GM21825 (cell line): ENCODE measurements around the gene LRRC34.

Experiments used
- ATAC-seq: cut with Tn5 transposase; IDR thresholded peaks from one replicate; pipeline ENCODE4 v1.9.1; 2021; ENCODE audit warnings: mild to moderate bottlenecking, moderate library complexity; ENCODE audit not compliant: unreplicated experiment

The LRRC34 gene

GRCh38 chr3:169769287-169770181 is 43.2 kb downstream of the LRRC34 start, which contains the start of gene ACTRT3:
TSS of gene ACTRT3 (minus strand) at chr3:169769561. CDS start at chr3:169769520, 41 bp downstream.
- ATAC-seq, result peak; percentile 31

GRCh38 chr3:169764882-169765612 is 47.7 kb downstream of the LRRC34 start, which contains the start of gene TERC:
TSS of gene TERC (minus strand) at chr3:169765060.
- peak; percentile 78 for ATAC-seq

GRCh38 chr3:169764312-169764881 is 48.3 kb downstream of the LRRC34 start:
- peak; percentile 29 for ATAC-seq

GRCh38 chr3:169760479-169760878 is 52.2 kb downstream of the LRRC34 start:
- no peak for ATAC-seq

- peak; percentile 66 for ATAC-seq
These were observed 53.4 kb downstream of the LRRC34 start for GRCh38 chr3:169759256-169759655.

- ATAC-seq, result no peak
These were observed 54.2 kb downstream of the LRRC34 start for GRCh38 chr3:169758359-169758994.

GRCh38 chr3:169755488-169755887 is 57.2 kb downstream of the LRRC34 start:
- ATAC-seq, result no peak

- ATAC-seq, result no peak
These were observed 58.0 kb downstream of the LRRC34 start for GRCh38 chr3:169754711-169755110.

GRCh38 chr3:169751875-169752274 is 60.8 kb downstream of the LRRC34 start:
- no peak for ATAC-seq

- no peak for ATAC-seq
These were observed 62.0 kb downstream of the LRRC34 start for GRCh38 chr3:169750665-169751064.

- ATAC-seq, result no peak
These were observed 64.0 kb downstream of the LRRC34 start for GRCh38 chr3:169748670-169749069.

- no peak for ATAC-seq
These were observed 65.8 kb downstream of the LRRC34 start for GRCh38 chr3:169746924-169747323.

- no peak for ATAC-seq
These were observed 68.2 kb downstream of the LRRC34 start for GRCh38 chr3:169744366-169745054.
